ENCODE data around the gene STPG4. TPM values are rescaled to one million over a fixed set of nuclear protein-coding genes. Genes with fewer than 3 reads are reported as not detected.
A peak's percentile ranks its signal among the peaks of the same experiment; 100 is the strongest.
"Not testable (repeated sequence)": the region's sequence is repeated elsewhere in the genome, so short reads cannot be mapped to it uniquely, and the experiment has no call there.

The STPG4 gene
- total RNA-seq, 1 experiment from 2014 or later: not detected

GRCh38 chr2:47152803-47153202 lies 2.3 kb downstream of the STPG4 start:
- H3K9me3 ChIP-seq: no peaks in the 10 kb centered on the region
- H3K36me3 ChIP-seq: peaks cover 65% of the 10 kb centered on the region
- H3K4me3 ChIP-seq: no peak overlapping the region
- no peak for DNase-seq
- no peaks in the 10 kb centered on the region for H3K27me3 ChIP-seq

- Histone ChIP-seq H3K4me3 (no peak overlapping the region), H3K9me3 (no peaks in the 10 kb centered on the region), H3K27me3 (no peaks in the 10 kb centered on the region), H3K36me3 (peaks cover 58% of the 10 kb centered on the region)
- no peak for DNase-seq
These were observed 4.9 kb downstream of the STPG4 start for GRCh38 chr2:47150175-47150574.

GRCh38 chr2:47147021-47147420 lies 8.1 kb downstream of the STPG4 start:
- Histone ChIP-seq H3K9me3 (no peaks in the 10 kb centered on the region), H3K36me3 (peaks cover 55% of the 10 kb centered on the region), H3K4me3 (no peak overlapping the region), H3K27me3 (no peaks in the 10 kb centered on the region)
- DNase-seq: no peak

- peaks cover 50% of the 10 kb centered on the region for H3K36me3 ChIP-seq
- H3K4me3 ChIP-seq: no peak overlapping the region
- H3K9me3 ChIP-seq: no peaks in the 10 kb centered on the region
- DNase-seq: no peak
- no peaks in the 10 kb centered on the region for H3K27me3 ChIP-seq
These were observed 9.6 kb downstream of the STPG4 start for GRCh38 chr2:47145466-47145865.

GRCh38 chr2:47141520-47141919 lies 13.6 kb downstream of the STPG4 start:
- H3K4me3 ChIP-seq: no peak overlapping the region
- H3K36me3 ChIP-seq: peaks cover 42% of the 10 kb centered on the region
- no peaks in the 10 kb centered on the region for H3K27me3 ChIP-seq
- H3K9me3 ChIP-seq: peaks cover 8% of the 10 kb centered on the region; the same call in 1 of the 2 replicates
- DNase-seq: no peak

- Histone ChIP-seq H3K27me3 (no peaks in the 10 kb centered on the region), H3K4me3 (no peak overlapping the region), H3K9me3 (peaks cover 19% of the 10 kb centered on the region; the same call in 1 of the 2 replicates), H3K36me3 (peaks cover 12% of the 10 kb centered on the region)
- no peak for DNase-seq
These were observed 20.6 kb downstream of the STPG4 start for GRCh38 chr2:47134386-47135090.

- Histone ChIP-seq H3K4me3 (no peak overlapping the region), H3K9me3 (peaks cover 19% of the 10 kb centered on the region; the same call in 1 of the 2 replicates), H3K36me3 (peaks cover 4% of the 10 kb centered on the region; the same call in 1 of the 2 replicates), H3K27me3 (no peaks in the 10 kb centered on the region)
- no peak for DNase-seq
These were observed 22.1 kb downstream of the STPG4 start for GRCh38 chr2:47133046-47133445.

GRCh38 chr2:47129191-47129706 lies 25.9 kb downstream of the STPG4 start:
- Histone ChIP-seq H3K9me3 (peaks cover under 1% of the 10 kb centered on the region; the same call in 1 of the 2 replicates), H3K36me3 (peaks cover 3% of the 10 kb centered on the region; the same call in 1 of the 2 replicates)

GRCh38 chr2:47128705-47129104 lies 26.4 kb downstream of the STPG4 start:
- DNase-seq: no peak
- Histone ChIP-seq H3K9me3 (no peaks in the 10 kb centered on the region), H3K27me3 (no peaks in the 10 kb centered on the region), H3K4me3 (no peak overlapping the region), H3K36me3 (no peaks in the 10 kb centered on the region)

More at GRCh38 chr2:47129191-47129706, 25.9 kb downstream of the STPG4 start:
- Histone ChIP-seq H3K27me3 (no peaks in the 10 kb centered on the region), H3K4me3 (no peak overlapping the region)
- no peak for DNase-seq

GRCh38 chr2:47127862-47128543 lies 27.1 kb downstream of the STPG4 start:
- H3K9me3 ChIP-seq: no peaks in the 10 kb centered on the region
- no peaks in the 10 kb centered on the region for H3K36me3 ChIP-seq
- H3K4me3 ChIP-seq: no peak overlapping the region
- no peak for DNase-seq
- H3K27me3 ChIP-seq: no peaks in the 10 kb centered on the region

GRCh38 chr2:47126783-47127182 lies 28.3 kb downstream of the STPG4 start:
- no peaks in the 10 kb centered on the region for H3K9me3 ChIP-seq
- H3K27me3 ChIP-seq: no peaks in the 10 kb centered on the region
- H3K36me3 ChIP-seq: no peaks in the 10 kb centered on the region
- H3K4me3 ChIP-seq: no peak overlapping the region
- DNase-seq: no peak

GRCh38 chr2:47124740-47125139 lies 30.4 kb downstream of the STPG4 start:
- not testable (repeated sequence) for H3K4me3 ChIP-seq, H3K36me3 ChIP-seq, DNase-seq, H3K9me3 ChIP-seq, H3K27me3 ChIP-seq

GRCh38 chr2:47120424-47120823 lies 34.7 kb downstream of the STPG4 start:
- H3K27me3 ChIP-seq, H3K9me3 ChIP-seq, DNase-seq, H3K4me3 ChIP-seq, H3K36me3 ChIP-seq: not testable (repeated sequence)

GRCh38 chr2:47119001-47119400 lies 36.1 kb downstream of the STPG4 start:
- Histone ChIP-seq H3K36me3 (no peaks in the 10 kb centered on the region), H3K4me3 (no peak overlapping the region), H3K9me3 (no peaks in the 10 kb centered on the region), H3K27me3 (no peaks in the 10 kb centered on the region)
- peak; percentile 79 for DNase-seq

GRCh38 chr2:47118581-47118980 lies 36.5 kb downstream of the STPG4 start:
- H3K4me3 ChIP-seq: no peak overlapping the region
- no peak for DNase-seq
- no peaks in the 10 kb centered on the region for H3K27me3 ChIP-seq
- H3K9me3 ChIP-seq: no peaks in the 10 kb centered on the region
- no peaks in the 10 kb centered on the region for H3K36me3 ChIP-seq

GRCh38 chr2:47112665-47113435 lies 42.3 kb downstream of the STPG4 start:
- Histone ChIP-seq H3K36me3 (no peaks in the 10 kb centered on the region), H3K9me3 (no peaks in the 10 kb centered on the region), H3K4me3 (no peak overlapping the region), H3K27me3 (no peaks in the 10 kb centered on the region)
- DNase-seq: no peak

- no peak for DNase-seq
- H3K36me3 ChIP-seq: no peaks in the 10 kb centered on the region
- H3K4me3 ChIP-seq: no peak overlapping the region
- H3K27me3 ChIP-seq: no peaks in the 10 kb centered on the region
- H3K9me3 ChIP-seq: no peaks in the 10 kb centered on the region
These were observed 45.4 kb downstream of the STPG4 start for GRCh38 chr2:47109680-47110079.

All from MG63 (cell line).